Osteoblast (primary cell): ENCODE data around the gene RPA3. TPM values are rescaled to one million over a fixed set of nuclear protein-coding genes. Genes with fewer than 3 reads are reported as not detected.
A peak's percentile ranks its signal among the peaks of the same experiment; 100 is the strongest.

Source experiments
- DNase-seq: peaks from one replicate; pipeline ENCODE4 v3.0.0; 2011; ENCODE audit warnings: low spot score, mixed read lengths; ENCODE audit not compliant: insufficient read length; ENCODE audit errors: missing footprints
- H2AFZ ChIP-seq: 2 replicates; pipeline ENCODE4 v1.6.0; 2011; ENCODE audit warnings: mild to moderate bottlenecking, low read length
- H3K27ac ChIP-seq: 2 replicates; pipeline ENCODE4 v1.5.1; 2011; ENCODE audit warnings: mild to moderate bottlenecking, low read depth, low read length, moderate library complexity
- H3K27me3 ChIP-seq: 2 replicates; pipeline ENCODE4 v1.6.0; 2012; ENCODE audit warnings: mild to moderate bottlenecking, control low read depth, inconsistent platforms, low read length, moderate library complexity; ENCODE audit not compliant: insufficient read depth
- H3K36me3 ChIP-seq: 2 replicates; pipeline ENCODE4 v1.5.1; 2011; ENCODE audit warnings: mild to moderate bottlenecking, low read length, control low read depth, moderate library complexity; ENCODE audit not compliant: insufficient read depth
- H3K4me1 ChIP-seq: 2 replicates; pipeline ENCODE4 v1.5.1; 2011; ENCODE audit warnings: mild to moderate bottlenecking, low read length, control low read depth, moderate library complexity; ENCODE audit not compliant: insufficient read depth
- H3K4me2 ChIP-seq: 2 replicates; pipeline ENCODE4 v1.6.0; 2011; ENCODE audit warnings: mild to moderate bottlenecking, low read length; ENCODE audit not compliant: insufficient read depth
- H3K4me3 ChIP-seq: fragments of 200-600 bp; sonication (generic); 3 replicates; pipeline ENCODE4 v1.5.1; 2012; ENCODE audit warnings: mild to moderate bottlenecking, low read length, inconsistent platforms; ENCODE audit not compliant: insufficient read depth
- H3K79me2 ChIP-seq: 2 replicates; pipeline ENCODE4 v1.6.0; 2012; ENCODE audit warnings: mild to moderate bottlenecking, low read length, control low read depth, inconsistent platforms; ENCODE audit not compliant: insufficient read depth
- H3K9me3 ChIP-seq: 2 replicates; pipeline ENCODE4 v1.5.1; 2011; ENCODE audit warnings: low read depth, low read length, control low read depth
- H4K20me1 ChIP-seq: 2 replicates; pipeline ENCODE4 v1.6.0; 2012; ENCODE audit warnings: mild to moderate bottlenecking, low read length, control low read depth; ENCODE audit not compliant: insufficient read depth
- total RNA-seq: library from RNA; depleted of rRNA; stranded (reverse); fragments of >200 nt; gene quantifications from 2 replicates; pipeline ENCODE4 v1.2.3, GENCODE V29; 2012
- TF ChIP-seq, protein P1 (sequence below): IDR thresholded peaks from 2 replicates; pipeline ENCODE4 v1.5.1; 2011; ENCODE audit warnings: mild to moderate bottlenecking, low read depth, low read length, moderate library complexity; ENCODE audit errors: extremely low read depth

Gene RPA3
- total RNA-seq, 1 donor: 16.6 TPM

DNA sequence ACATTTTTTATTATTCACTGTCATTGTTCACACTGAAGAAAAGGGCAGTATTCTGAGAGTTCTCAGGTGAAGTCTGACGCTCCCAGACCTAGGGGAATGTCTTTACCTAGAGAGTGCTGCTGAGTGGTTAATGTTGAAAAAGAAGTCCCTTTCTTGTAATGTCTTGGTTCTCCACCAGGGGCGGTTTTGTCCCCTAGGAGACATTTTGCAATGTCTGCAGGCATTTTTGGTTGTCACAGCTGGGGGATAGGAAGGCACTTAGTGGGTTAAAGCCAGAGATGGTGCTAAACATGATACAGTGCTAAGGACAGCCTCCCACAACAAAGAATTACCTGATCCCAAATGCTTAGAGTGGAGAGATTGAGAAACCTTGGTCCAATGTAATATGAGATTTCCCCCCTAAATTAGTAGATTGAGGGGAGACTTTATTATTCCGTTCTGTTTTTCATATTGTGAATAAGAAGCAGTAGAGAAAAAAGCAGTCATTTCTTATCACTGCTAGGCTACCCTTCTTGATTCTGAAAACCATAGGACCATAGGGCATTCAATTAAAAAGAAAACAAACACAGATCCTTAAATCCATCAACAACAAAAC, 64.7 kb downstream of the RPA3 start:
- peaks cover 3% of the 10 kb centered on the region for H4K20me1 ChIP-seq
- DNase-seq: peak; percentile 34
- no peak overlapping the region for H3K4me3 ChIP-seq
- H3K4me1 ChIP-seq: no peaks in the 10 kb centered on the region
- no peaks in the 10 kb centered on the region for H3K36me3 ChIP-seq
- H3K27ac ChIP-seq: no peak overlapping the region
- no peaks in the 10 kb centered on the region for H3K9me3 ChIP-seq
- peaks cover 42% of the 10 kb centered on the region for H3K79me2 ChIP-seq
- no peak overlapping the region for H3K4me2 ChIP-seq
- H2AFZ ChIP-seq: no peak overlapping the region
- no peaks in the 10 kb centered on the region for H3K27me3 ChIP-seq
- TF ChIP-seq, protein P1, sequence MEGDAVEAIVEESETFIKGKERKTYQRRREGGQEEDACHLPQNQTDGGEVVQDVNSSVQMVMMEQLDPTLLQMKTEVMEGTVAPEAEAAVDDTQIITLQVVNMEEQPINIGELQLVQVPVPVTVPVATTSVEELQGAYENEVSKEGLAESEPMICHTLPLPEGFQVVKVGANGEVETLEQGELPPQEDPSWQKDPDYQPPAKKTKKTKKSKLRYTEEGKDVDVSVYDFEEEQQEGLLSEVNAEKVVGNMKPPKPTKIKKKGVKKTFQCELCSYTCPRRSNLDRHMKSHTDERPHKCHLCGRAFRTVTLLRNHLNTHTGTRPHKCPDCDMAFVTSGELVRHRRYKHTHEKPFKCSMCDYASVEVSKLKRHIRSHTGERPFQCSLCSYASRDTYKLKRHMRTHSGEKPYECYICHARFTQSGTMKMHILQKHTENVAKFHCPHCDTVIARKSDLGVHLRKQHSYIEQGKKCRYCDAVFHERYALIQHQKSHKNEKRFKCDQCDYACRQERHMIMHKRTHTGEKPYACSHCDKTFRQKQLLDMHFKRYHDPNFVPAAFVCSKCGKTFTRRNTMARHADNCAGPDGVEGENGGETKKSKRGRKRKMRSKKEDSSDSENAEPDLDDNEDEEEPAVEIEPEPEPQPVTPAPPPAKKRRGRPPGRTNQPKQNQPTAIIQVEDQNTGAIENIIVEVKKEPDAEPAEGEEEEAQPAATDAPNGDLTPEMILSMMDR: peak; percentile 38

DNA sequence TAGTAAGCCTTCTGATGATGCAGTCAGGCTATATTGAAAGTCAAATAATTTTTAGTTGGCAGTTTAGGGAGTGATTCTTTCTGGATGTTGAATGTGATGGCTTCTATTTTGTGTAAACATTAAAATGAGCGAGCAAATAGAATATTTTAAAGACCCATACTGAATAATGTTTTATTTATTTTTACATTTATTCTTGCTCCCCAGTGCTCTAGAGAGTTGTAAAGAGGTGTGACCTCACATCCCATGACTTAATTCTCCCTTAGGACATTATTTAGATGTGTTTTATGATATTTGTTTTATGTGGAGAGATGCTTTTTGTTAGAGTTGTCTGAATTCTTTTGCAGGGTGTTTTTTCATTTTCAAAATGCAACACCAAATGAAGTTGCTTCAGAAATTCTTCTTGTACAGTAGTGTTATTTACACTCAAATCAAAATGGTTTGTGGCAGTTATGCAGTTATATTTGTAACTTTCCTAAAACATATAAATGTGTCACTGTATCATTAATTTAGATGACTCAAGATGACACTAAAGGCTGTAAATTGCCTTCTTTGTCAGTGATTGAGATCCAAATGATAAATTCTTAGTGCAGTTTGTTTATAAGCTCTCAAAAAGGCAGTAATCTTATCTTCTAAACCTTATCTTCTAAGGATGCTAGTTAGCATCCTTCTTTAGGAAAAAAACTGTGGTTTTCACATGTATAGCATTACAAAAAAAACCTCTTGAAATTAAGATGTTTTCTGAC, 65.4 kb downstream of the RPA3 start:
- H3K4me3 ChIP-seq: no peak overlapping the region
- peaks cover 44% of the 10 kb centered on the region for H3K79me2 ChIP-seq
- no peak overlapping the region for H2AFZ ChIP-seq
- peaks cover 3% of the 10 kb centered on the region for H4K20me1 ChIP-seq
- H3K36me3 ChIP-seq: no peaks in the 10 kb centered on the region
- no peaks in the 10 kb centered on the region for H3K4me1 ChIP-seq
- no peak overlapping the region for H3K27ac ChIP-seq
- H3K9me3 ChIP-seq: no peaks in the 10 kb centered on the region
- no peak overlapping the region for H3K4me2 ChIP-seq
- TF ChIP-seq, protein P1: no peak
- no peaks in the 10 kb centered on the region for H3K27me3 ChIP-seq
- DNase-seq: no peak

DNA sequence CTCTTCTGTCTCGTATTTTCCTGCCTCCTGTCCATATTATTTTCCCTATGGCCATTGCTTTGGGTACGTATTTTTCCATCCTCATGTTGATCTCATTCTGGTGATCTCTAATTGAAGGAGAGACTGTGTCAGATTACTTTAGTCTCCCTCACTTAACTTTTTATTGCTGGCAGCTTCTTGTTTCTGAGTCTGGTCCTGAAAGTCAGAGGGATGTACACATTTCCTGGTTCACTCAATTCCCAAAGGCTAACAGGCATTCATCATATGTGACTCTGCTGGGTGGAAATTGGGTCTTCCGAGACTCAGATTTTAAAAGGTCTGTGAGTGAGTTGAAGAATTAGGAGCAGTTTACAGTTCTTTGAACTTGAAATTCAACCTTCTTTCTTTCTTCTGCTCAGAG, 66.9 kb downstream of the RPA3 start:
- no peaks in the 10 kb centered on the region for H3K27me3 ChIP-seq
- H4K20me1 ChIP-seq: peaks cover 3% of the 10 kb centered on the region
- DNase-seq: peak; percentile 29
- no peaks in the 10 kb centered on the region for H3K4me1 ChIP-seq
- peaks cover 50% of the 10 kb centered on the region for H3K79me2 ChIP-seq
- no peak overlapping the region for H3K27ac ChIP-seq
- no peak overlapping the region for H3K4me2 ChIP-seq
- H3K9me3 ChIP-seq: no peaks in the 10 kb centered on the region
- H3K36me3 ChIP-seq: no peaks in the 10 kb centered on the region
- no peak overlapping the region for H2AFZ ChIP-seq
- no peak overlapping the region for H3K4me3 ChIP-seq
- TF ChIP-seq, protein P1: no peak

DNA sequence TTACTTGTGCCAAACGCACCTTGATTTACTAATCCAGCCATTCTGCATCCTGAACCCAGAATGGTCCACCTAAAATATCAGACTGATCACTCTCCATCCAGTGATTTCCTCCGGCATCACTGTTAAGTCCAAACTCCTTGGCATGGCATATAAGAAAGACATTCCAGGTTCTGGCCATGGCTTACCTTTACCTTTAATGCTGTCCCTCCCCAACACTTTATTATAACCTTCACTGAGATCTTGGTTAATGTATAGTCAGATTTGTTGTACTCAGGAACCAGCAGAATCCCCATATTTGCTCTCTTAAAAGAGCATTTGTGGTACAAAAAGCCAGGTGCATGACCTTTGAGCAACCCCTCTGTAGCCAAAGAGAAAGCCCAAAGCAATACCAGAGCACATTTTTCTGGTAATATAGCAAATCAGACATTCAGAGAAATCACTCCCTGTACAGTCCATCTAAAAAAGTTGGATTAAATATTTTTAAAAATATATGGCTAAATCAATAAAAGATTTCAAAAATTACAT, 67.7 kb downstream of the RPA3 start:
- Histone ChIP-seq H3K36me3 (no peaks in the 10 kb centered on the region), H4K20me1 (peaks cover 3% of the 10 kb centered on the region), H3K79me2 (peaks cover 54% of the 10 kb centered on the region), H3K4me2 (no peak overlapping the region), H2AFZ (no peak overlapping the region), H3K27me3 (no peaks in the 10 kb centered on the region), H3K4me3 (no peak overlapping the region), H3K4me1 (no peaks in the 10 kb centered on the region), H3K27ac (no peak overlapping the region), H3K9me3 (no peaks in the 10 kb centered on the region)
- TF ChIP-seq, protein P1: no peak
- no peak for DNase-seq
